ENCODE data around the gene CERS3. TPM values are rescaled to one million over a fixed set of nuclear protein-coding genes. Genes with fewer than 3 reads are reported as not detected.

Gene CERS3
- polyA plus RNA-seq, 1 donor (not counting 4 experiments of a cell fraction or from before 2014, with no cell fraction given), result 23.5 TPM

- Histone ChIP-seq H3K27ac (ENCODE audit: control insufficient read depth, insufficient read depth, low read length) (no peak overlapping the region), H2AFZ (ENCODE audit: control insufficient read depth, low read length) (no peak overlapping the region), H3K9me1 (ENCODE audit: control insufficient read depth, extremely low read depth, insufficient read depth, low read length) (no peaks in the 10 kb centered on the region), H3K27me3 (ENCODE audit: control insufficient read depth, extremely low read depth, insufficient read depth, low read length) (no peaks in the 10 kb centered on the region), H4K20me1 (ENCODE audit: control insufficient read depth, extremely low read depth, insufficient read depth, low read length) (no peaks in the 10 kb centered on the region), H3K4me2 (ENCODE audit: control insufficient read depth, extremely low read depth, insufficient read depth, low read depth, low read length) (no peak overlapping the region), H3K9me3 (ENCODE audit: control insufficient read depth, low read depth, low read length) (no peaks in the 10 kb centered on the region), H3K9ac (ENCODE audit: control insufficient read depth, extremely low read depth, insufficient read depth, low read length) (no peak overlapping the region), H3K36me3 (ENCODE audit: control insufficient read depth in 2 of 2, extremely low read depth in 1 of 2, insufficient read depth in 2 of 2, low read length in 2 of 2) (peaks cover 3 to 5% of the 10 kb centered on the region in 2 experiments), H3K79me2 (ENCODE audit: control insufficient read depth, insufficient read depth, low read length) (no peaks in the 10 kb centered on the region), H3K4me1 (ENCODE audit: control insufficient read depth, extremely low read depth, insufficient read depth, low read length) (peaks cover 4% of the 10 kb centered on the region), H3K4me3 (ENCODE audit: control insufficient read depth in 2 of 3, extremely low read depth in 1 of 3, insufficient read depth in 2 of 3, low read depth in 1 of 3, low read length in 3 of 3) (no peak overlapping the region)
- no peak for DNase-seq (ENCODE audit: low read depth, low spot score)
- TF ChIP-seq EZH2 (IDR thresholded peaks at IDR 0.05; ENCODE audit: low read length), result no peak
- no peak for FAIRE-seq
- dilution Hi-C loops (cut with MboI; ENCODE audit: extremely low pct_ligation_motif_present, low sequenced_read_pairs), result no loop called here
These were observed 36.8 kb upstream of the CERS3 start for GRCh38 chr15:100565591-100565990.

- H3K36me3 ChIP-seq (ENCODE audit: control insufficient read depth in 2 of 2, extremely low read depth in 1 of 2, insufficient read depth in 2 of 2, low read length in 2 of 2), result no peaks in the 10 kb centered on the region
- TF ChIP-seq EZH2 (IDR thresholded peaks at IDR 0.05; ENCODE audit: low read length), result no peak
- TF ChIP-seq CTCF (optimal IDR thresholded peaks at IDR 0.05 in 1 of 3, IDR thresholded peaks at IDR 0.05 in 1 of 3, conservative IDR thresholded peaks at IDR 0.05 in 1 of 3; ENCODE audit: extremely low read depth in 1 of 3, insufficient read depth in 2 of 3, low read length in 3 of 3), result no peak
- no peaks in the 10 kb centered on the region for H3K9me3 ChIP-seq (ENCODE audit: control insufficient read depth, low read depth, low read length)
- DNase-seq (ENCODE audit: low read depth, low spot score) (no peak), FAIRE-seq (no peak)
- H3K79me2 ChIP-seq (ENCODE audit: control insufficient read depth, insufficient read depth, low read length), result no peaks in the 10 kb centered on the region
- no peak overlapping the region for H3K4me2 ChIP-seq (ENCODE audit: control insufficient read depth, extremely low read depth, insufficient read depth, low read depth, low read length)
- dilution Hi-C loops (cut with MboI; ENCODE audit: extremely low pct_ligation_motif_present, low sequenced_read_pairs), result no loop called here
- no peaks in the 10 kb centered on the region for H4K20me1 ChIP-seq (ENCODE audit: control insufficient read depth, extremely low read depth, insufficient read depth, low read length)
- H3K9me1 ChIP-seq (ENCODE audit: control insufficient read depth, extremely low read depth, insufficient read depth, low read length), result no peaks in the 10 kb centered on the region
- H3K27ac ChIP-seq (ENCODE audit: control insufficient read depth, insufficient read depth, low read length), result no peak overlapping the region
- H3K9ac ChIP-seq (ENCODE audit: control insufficient read depth, extremely low read depth, insufficient read depth, low read length), result no peak overlapping the region
- H2AFZ ChIP-seq (ENCODE audit: control insufficient read depth, low read length), result no peak overlapping the region
- peaks cover 1% of the 10 kb centered on the region for H3K4me1 ChIP-seq (ENCODE audit: control insufficient read depth, extremely low read depth, insufficient read depth, low read length)
- H3K4me3 ChIP-seq (ENCODE audit: control insufficient read depth in 2 of 3, extremely low read depth in 1 of 3, insufficient read depth in 2 of 3, low read depth in 1 of 3, low read length in 3 of 3), result no peak overlapping the region
- H3K27me3 ChIP-seq (ENCODE audit: control insufficient read depth, extremely low read depth, insufficient read depth, low read length), result no peaks in the 10 kb centered on the region
These were observed 31.6 kb upstream of the CERS3 start for GRCh38 chr15:100560323-100560722.

GRCh38 chr15:100559330-100559729 is 30.6 kb upstream of the CERS3 start:
- no peak overlapping the region for H2AFZ ChIP-seq (ENCODE audit: control insufficient read depth, low read length)
- no peaks in the 10 kb centered on the region for H3K4me1 ChIP-seq (ENCODE audit: control insufficient read depth, extremely low read depth, insufficient read depth, low read length)
- H3K79me2 ChIP-seq (ENCODE audit: control insufficient read depth, insufficient read depth, low read length), result no peaks in the 10 kb centered on the region
- no peak overlapping the region for H3K9ac ChIP-seq (ENCODE audit: control insufficient read depth, extremely low read depth, insufficient read depth, low read length)
- H3K27ac ChIP-seq (ENCODE audit: control insufficient read depth, insufficient read depth, low read length), result no peak overlapping the region
- no peak overlapping the region for H3K4me3 ChIP-seq (ENCODE audit: control insufficient read depth in 2 of 3, extremely low read depth in 1 of 3, insufficient read depth in 2 of 3, low read depth in 1 of 3, low read length in 3 of 3)
- DNase-seq (ENCODE audit: low read depth, low spot score) (no peak), FAIRE-seq (no peak)
- H3K4me2 ChIP-seq (ENCODE audit: control insufficient read depth, extremely low read depth, insufficient read depth, low read depth, low read length), result no peak overlapping the region
- H3K9me3 ChIP-seq (ENCODE audit: control insufficient read depth, low read depth, low read length), result no peaks in the 10 kb centered on the region
- TF ChIP-seq EZH2 (IDR thresholded peaks at IDR 0.05; ENCODE audit: low read length) (no peak), CTCF (optimal IDR thresholded peaks at IDR 0.05 in 1 of 3, IDR thresholded peaks at IDR 0.05 in 1 of 3, conservative IDR thresholded peaks at IDR 0.05 in 1 of 3; ENCODE audit: extremely low read depth in 1 of 3, insufficient read depth in 2 of 3, low read length in 3 of 3) (no peak)
- no peaks in the 10 kb centered on the region for H4K20me1 ChIP-seq (ENCODE audit: control insufficient read depth, extremely low read depth, insufficient read depth, low read length)
- H3K36me3 ChIP-seq (ENCODE audit: control insufficient read depth in 2 of 2, extremely low read depth in 1 of 2, insufficient read depth in 2 of 2, low read length in 2 of 2), result no peaks in the 10 kb centered on the region
- H3K9me1 ChIP-seq (ENCODE audit: control insufficient read depth, extremely low read depth, insufficient read depth, low read length), result no peaks in the 10 kb centered on the region
- dilution Hi-C loops (cut with MboI; ENCODE audit: extremely low pct_ligation_motif_present, low sequenced_read_pairs), result no loop called here
- no peaks in the 10 kb centered on the region for H3K27me3 ChIP-seq (ENCODE audit: control insufficient read depth, extremely low read depth, insufficient read depth, low read length)
